Ishikawa (cell line): ENCODE measurements around the gene LUC7L3.

ENCODE experiments used
- CEBPB ChIP-seq: IDR thresholded peaks from 2 replicates; pipeline ENCODE4 v1.6.1; 2012
- CREB1 ChIP-seq: IDR thresholded peaks from 2 replicates; pipeline ENCODE4 v1.6.1; 2012; ENCODE audit warnings: low read depth
- EGR1 ChIP-seq: IDR thresholded peaks from 2 replicates; pipeline ENCODE4 v1.6.1; 2012
- EP300 ChIP-seq: IDR thresholded peaks from 2 replicates; pipeline ENCODE4 v1.6.1; 2012; ENCODE audit warnings: borderline replicate concordance
- FOXM1 ChIP-seq: IDR thresholded peaks from 2 replicates; pipeline ENCODE4 v1.6.1; 2012; ENCODE audit warnings: low read depth, borderline replicate concordance
- NFIC ChIP-seq: IDR thresholded peaks from 2 replicates; pipeline ENCODE4 v1.6.1; 2012
- RAD21 ChIP-seq: IDR thresholded peaks from 2 replicates; pipeline ENCODE4 v1.6.1; 2012; ENCODE audit warnings: low read depth
- REST ChIP-seq: IDR thresholded peaks from 2 replicates; pipeline ENCODE4 v1.6.1; 2012; ENCODE audit warnings: low read depth, mild to moderate bottlenecking
- TAF1 ChIP-seq: IDR thresholded peaks from 2 replicates; pipeline ENCODE4 v1.6.1; 2012; ENCODE audit warnings: low read depth, mild to moderate bottlenecking
- TCF12 ChIP-seq: IDR thresholded peaks from 2 replicates; pipeline ENCODE4 v1.6.1; 2012; ENCODE audit warnings: low read depth
- TEAD4 ChIP-seq: IDR thresholded peaks from 2 replicates; pipeline ENCODE4 v1.6.1; 2012
- YY1 ChIP-seq: IDR thresholded peaks from 2 replicates; pipeline ENCODE4 v1.6.1; 2012; ENCODE audit warnings: low read depth
- ZBTB7A ChIP-seq: IDR thresholded peaks from 2 replicates; pipeline ENCODE4 v1.6.1; 2012; ENCODE audit warnings: low read depth
- TF ChIP-seq, protein P1 (sequence below): IDR thresholded peaks from 2 replicates; pipeline ENCODE4 v1.6.1; 2012
- TF ChIP-seq, protein P2 (sequence below): IDR thresholded peaks from 2 replicates; pipeline ENCODE4 v1.6.1; 2012

LUC7L3 gene

GRCh38 chr17:50719924-50720794 is 756 bp downstream of the LUC7L3 start:
- TF ChIP-seq YY1, result no peak
- TF ChIP-seq TCF12, result no peak
- TF ChIP-seq EGR1, result no peak
- no peak for TF ChIP-seq FOXM1
- no peak for TF ChIP-seq ZBTB7A
- no peak for TF ChIP-seq EP300
- no peak for TF ChIP-seq REST
- TF ChIP-seq TEAD4, result no peak
- TF ChIP-seq, protein P1, sequence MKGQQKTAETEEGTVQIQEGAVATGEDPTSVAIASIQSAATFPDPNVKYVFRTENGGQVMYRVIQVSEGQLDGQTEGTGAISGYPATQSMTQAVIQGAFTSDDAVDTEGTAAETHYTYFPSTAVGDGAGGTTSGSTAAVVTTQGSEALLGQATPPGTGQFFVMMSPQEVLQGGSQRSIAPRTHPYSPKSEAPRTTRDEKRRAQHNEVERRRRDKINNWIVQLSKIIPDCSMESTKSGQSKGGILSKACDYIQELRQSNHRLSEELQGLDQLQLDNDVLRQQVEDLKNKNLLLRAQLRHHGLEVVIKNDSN, result no peak
- no peak for TF ChIP-seq TAF1
- TF ChIP-seq CREB1, result no peak
- TF ChIP-seq RAD21, result no peak
- TF ChIP-seq NFIC, result no peak

- TF ChIP-seq RAD21 (no peak), TAF1 (no peak), CREB1 (no peak), EGR1 (no peak), FOXM1 (no peak), CEBPB (no peak), TEAD4 (no peak), NFIC (no peak), TCF12 (no peak), YY1 (no peak), REST (no peak), EP300 (no peak), ZBTB7A (no peak)
- TF ChIP-seq, protein P2, sequence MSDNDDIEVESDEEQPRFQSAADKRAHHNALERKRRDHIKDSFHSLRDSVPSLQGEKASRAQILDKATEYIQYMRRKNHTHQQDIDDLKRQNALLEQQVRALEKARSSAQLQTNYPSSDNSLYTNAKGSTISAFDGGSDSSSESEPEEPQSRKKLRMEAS, result no peak
- TF ChIP-seq, protein P1, result no peak
These were observed 2.0 kb downstream of the LUC7L3 start for GRCh38 chr17:50721194-50722010.

DNA sequence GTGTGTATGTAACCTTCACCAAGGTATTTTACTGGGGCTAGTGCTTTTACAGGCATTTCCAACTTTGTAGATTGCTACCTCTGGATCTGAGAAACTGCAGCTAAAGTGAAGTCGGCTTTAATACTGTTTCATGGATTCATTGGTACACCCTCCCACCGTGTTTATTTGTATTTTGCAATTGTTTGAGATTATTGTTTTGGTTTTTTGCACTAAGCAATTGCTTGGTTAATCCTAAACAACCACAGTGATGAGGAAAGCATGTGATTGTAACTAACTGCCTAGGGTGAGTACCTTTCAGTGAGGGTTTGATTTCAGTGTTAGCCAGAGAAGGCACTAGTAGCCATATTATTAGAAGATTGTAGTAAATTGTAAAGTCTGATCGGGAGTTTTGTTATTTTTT is 3.3 kb downstream of the LUC7L3 start:
- TF ChIP-seq TCF12 (no peak), EGR1 (no peak), RAD21 (no peak), NFIC (no peak), CEBPB (no peak), REST (no peak), YY1 (no peak), FOXM1 (no peak), CREB1 (no peak), TAF1 (no peak), EP300 (no peak), ZBTB7A (no peak), TEAD4 (no peak)
- TF ChIP-seq, protein P1, result no peak
